Measurements from ENCODE around the gene TDRD3.

TDRD3 gene

DNA sequence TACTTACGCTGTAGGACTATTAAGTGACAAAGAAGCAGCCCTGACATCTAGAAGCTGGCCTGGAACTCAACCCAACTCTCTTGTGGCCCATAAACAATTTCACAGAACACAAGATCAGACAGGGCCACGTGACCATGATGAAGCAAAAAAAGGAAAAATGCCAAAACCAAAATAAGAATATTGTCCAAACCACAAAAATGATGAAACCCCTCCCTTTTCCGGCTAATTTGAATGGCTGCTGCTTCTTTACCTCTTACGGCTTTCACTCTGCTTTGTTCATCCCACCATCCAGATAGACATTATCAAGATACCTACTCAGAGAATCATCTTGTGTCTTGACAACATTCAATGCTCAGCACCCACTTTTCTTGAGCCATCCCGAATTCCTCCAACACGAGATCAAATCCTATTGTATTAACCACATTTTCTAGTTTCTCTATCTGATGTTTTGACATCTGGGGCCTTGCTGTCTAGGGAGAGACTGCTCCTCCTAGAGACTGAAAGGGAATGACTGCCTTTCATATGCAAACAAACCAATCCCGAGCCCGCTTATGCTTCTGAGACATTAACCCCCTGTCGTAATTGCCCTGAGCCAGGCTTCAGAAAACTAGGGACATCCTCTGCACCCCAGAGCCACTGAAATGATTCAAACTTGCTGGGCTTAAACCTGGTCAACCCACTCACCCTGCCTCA is 186.3 kb downstream of the TDRD3 start:
- DNase-seq = no peak

DNA sequence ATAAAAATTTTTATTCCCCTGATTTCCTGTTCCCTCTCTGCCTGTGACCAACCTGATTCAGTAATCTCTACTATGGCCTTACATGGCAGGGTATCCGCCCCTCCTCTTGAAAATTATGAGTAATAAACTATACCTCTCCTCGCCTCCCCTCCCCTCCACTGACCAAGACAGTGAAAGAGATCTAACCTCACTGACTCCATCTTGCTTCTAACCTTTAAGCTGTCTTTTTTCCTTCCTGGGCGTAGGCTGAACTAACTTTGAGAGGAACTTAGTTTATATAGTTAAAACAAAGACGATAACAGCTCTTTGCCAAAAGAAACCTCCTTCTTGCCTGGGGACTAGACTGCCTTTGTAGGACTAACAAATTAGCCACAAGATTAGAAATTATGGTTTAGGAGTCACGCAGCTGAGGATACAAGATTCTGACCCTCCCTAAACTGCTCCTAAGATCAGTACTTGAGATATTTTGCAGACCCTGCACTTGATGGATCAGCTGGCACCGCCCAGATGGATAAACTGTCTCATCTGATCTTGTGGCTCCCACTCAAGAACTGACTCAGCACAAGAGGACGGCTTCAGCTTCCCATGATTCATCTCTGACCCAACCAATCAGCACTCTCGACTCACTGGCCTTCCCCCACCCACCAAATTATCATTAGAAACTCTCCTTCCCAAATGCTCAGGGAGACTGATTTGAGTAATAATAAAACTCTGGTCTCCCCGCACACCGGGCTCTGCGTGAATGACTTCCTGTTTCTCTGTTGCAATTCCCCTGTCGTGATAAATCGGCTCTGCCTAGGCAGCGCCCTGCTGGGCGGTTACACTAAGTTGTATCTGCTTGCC is 187.1 kb downstream of the TDRD3 start:
- no peak for DNase-seq

DNA sequence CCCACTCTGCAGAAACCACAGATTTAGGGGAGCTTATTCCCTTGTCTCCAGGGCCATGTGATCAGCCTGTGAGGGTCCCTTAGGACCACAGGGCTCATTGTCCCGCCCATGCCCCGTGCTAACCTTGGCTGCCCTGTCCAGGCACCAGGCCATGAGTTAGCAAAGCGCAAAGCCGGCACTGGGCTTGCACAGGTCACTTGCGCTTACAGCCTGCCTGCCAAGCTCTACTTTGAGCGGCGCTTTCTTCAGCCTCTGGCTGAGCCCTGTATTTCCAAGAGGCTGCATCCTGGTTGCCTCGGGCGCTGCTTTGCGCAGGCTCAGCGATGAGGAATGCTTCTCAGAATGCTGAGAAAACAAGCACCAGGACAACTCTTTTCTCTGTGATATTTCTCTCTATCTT is 188.0 kb downstream of the TDRD3 start:
- DNase-seq = no peak

DNA sequence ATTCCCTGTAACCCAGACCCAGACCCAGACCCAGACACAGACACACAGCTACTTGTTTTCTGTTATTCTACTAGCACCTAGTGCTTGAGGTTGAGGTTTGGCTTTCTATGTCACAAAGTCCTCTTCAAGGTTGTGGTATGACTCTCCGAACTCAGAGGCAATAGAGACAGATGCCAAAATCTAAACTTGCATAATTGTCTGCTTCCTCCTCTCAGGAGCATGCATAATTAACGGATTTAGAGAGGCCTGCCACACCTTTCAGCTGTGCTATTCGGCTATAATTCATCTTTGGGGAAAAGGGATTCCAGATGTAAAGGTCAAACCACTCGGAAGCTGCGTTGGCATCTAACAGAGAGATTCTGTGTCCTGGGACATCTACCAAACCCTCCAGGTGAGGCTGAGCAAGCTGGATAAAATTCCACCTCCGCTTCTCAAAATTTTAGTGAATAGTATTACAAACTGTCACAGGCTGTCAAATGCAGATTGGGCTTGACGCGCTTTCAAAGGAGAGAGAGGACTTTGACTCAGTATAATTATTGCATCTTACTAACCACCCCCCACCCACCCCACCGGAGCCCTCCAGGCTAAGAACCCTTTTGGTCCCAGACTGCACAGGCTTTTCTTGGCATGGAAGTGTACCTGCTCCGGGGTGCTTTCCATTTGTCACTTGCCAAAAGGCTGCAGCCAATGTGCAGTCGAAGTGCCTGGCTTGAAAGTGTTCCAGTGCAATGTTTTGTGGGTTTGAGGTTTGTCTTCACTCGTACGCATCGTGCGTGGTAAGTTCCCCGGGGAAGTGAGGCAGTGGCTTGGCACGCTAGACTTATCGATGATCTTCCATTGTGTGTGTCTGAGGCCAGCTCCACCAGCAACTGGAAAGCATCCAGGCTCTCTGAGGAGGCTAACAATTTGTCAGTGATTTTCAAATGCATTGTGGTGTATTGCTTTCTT is 194.1 kb downstream of the TDRD3 start:
- DNase-seq = no peak

DNA sequence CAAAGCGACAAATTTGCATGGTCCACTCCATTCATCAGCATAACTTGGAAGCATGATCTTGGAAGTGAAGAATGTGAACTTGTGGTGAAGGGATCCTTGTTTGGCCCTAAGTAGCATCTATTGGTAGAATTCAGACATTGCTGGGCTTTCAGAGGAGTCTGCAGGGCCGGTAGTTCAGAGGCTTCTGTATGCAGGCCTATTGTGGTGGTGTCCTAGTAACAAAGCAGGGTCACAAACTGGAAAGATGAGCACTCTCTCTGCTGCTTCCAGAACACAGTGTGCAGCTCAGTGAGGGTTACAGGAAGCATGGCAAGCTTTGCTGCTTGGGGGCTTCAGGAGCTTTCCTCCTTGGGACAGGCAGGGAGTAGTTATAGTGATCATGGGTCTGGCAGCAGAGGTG is 206.0 kb downstream of the TDRD3 start:
- no peak for DNase-seq

DNA sequence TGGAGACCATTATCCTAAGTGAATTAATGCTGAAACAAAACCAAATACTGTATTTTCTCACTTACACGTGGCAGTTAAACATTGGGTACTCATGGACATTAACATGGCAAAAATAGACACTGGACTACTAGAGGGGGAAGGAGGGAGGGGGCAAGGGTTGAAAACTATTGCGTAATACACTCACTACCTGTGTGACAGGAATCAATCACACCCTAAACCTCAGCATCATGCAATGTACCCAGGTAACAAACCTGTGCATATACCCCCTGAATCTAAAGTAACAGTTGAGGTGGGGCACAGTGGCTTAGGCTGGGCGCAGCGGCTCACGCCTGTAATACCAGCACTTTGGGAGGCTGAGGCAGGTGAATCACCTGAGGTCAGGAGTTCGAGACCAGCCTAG is 207.0 kb downstream of the TDRD3 start:
- no peak for DNase-seq

DNA sequence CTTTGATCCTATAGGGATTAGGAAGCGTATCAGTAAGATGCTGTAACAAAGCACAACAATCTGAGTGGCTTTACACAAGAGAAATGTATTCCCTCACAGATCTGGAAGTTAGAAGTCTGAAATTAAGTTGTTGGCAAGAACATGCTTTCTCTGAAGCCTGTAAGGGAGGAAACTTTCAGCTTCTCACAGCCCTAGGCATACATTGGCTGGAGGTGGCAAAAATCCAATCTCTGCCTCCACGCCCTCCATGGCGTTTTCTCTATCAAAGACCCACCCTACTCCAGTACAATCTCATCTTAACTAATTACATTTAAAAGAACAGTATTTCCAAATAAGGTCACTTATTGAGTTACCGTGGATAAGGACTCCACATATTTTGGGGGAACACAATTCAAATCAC is 211.9 kb downstream of the TDRD3 start:
- no peak for DNase-seq

DNA sequence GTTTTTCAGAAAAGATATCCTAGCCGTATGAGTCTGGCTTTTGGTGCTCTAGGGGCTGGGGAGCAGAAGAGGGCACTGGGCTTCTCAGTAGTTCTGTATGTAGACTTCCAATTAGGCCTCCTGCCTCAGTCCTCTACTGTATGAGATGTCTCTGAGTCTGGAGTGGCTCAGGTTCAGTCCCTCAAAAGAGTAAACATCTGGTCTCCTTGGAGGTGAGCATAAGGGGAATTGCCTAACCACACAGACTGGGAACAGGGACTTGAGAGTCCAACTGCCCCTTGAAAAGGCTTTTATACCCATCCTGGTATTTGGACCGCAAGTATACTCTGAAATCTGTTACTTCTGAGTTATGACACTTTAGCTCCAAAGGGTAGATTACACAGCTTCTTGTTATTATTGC is 214.5 kb downstream of the TDRD3 start:
- no peak for DNase-seq

DNA sequence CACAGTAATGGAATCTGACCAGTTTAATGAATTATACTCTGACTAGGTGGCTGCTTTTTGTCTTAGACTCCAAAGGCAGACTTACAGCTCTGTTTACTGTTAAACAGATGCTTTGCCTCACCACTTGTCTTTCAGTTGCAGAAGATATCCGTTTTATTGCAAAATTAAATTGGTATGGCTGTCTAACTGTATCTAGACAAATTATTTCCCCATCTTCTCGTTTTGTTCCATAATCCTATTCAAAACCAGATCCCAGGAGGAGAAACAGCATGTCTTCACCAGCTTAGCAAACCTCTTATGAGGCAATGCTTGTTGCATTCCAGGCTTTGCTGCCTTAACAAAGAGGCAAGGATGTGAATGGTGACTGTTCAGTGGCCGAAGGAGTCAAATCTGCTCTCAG is 215.6 kb downstream of the TDRD3 start:
- no peak for DNase-seq

DNA sequence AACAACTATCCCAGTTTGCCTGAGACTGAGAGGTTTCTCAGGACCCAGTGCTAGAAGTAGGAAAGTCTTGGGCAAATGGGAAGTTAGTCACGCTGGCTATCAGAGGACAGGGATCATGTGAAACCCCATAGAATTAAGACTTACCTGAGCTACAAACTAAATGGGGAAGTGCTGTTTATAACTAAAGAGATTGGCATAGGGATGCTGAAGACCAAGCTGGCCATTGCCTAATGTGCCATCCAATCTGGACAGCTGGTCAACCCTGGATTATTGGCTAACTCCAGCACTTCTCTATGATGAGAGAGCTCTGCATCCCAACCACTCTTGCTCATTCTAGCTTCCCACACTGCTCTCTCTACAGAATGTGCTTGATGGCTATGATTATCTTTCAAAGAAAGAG is 216.1 kb downstream of the TDRD3 start:
- no peak for DNase-seq

DNA sequence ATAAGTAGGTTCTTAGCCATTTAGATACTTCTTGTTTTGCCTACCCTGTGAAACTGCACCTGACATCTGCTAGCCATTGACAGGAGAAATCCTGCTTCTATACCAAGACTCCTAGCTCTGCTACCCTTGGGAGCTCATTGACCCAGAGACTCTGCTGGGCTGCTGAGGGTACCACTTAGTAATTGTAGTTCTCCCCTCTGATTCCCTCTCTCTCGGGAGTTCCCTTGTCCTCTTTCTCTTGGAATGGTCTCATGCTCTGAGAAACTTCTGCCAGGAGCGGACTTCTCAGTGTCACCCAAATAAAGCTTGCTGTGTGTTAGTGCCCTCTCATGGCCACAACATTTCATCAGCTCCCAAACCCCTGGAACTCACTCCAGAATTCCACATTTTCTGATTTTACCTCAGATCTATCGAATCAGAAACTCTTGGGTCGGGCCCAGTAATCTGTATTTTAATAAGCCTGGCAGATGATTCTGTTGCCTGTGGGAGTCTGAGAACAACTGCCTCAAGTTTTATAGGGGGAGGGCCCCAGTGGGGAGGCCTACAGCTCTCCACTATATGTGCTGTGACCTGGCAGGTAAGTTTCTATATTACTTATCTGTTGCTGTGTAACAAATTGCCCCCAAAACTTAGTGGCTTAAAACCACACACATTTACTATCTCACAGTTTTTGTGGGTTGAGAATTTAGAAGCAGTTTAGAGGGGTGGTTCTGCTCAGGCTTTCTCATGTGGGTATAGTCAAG is 221.1 kb downstream of the TDRD3 start:
- DNase-seq = no peak

DNA sequence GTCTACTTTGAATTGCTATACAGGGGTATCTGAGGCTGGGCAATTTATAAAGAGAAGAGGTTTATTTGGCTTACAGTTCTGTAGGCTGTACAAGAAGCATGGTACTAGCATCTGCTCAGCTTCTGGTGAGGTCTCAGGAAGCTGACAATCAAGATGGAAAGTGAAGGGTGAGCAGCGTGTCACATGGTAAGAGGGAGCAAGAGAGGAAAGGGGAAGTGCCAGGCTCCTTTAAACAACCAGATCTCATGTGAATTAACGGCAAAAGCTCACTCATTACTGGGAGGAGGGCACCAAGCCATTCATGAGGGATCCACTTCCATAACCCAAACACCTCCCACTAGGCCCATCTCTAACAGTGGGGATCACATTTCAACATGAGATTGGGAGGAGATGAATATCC is 222.4 kb downstream of the TDRD3 start:
- DNase-seq = no peak

DNA sequence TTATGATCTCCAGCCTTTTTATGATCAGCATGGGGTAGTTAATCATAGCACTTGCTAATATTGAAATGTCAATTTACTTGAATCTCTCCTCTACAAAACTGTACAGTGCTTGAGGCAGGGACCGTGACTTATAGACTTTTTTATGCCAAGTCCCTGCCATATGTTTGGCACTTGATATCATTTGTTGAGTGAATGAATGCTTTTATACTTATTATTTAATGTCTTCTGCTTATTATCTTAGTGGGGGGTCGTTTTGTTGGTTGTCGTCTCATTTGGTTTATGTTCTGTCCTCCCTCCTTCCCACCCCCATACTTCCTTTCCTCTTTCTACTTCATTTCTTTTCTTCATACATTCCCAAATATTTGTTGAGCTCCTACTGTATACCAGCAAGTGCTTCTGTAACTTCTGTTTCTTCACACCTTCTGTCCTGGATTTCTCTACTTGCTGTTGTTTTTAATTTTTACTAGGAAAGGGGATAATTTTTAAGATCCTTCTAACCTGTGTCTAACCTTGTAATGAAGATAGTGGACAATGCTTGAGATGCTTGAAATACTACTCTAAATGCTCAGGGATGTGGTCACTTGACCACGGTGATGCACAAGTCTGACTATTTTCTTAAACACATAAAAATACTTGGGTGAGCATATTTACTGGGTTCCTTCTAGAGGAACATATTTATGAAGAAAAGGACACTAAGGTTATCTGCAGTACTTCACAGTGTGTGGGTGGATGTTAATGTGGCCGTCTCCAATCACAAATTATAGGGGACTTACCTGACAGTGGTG is 223.8 kb downstream of the TDRD3 start:
- DNase-seq = no peak

DNA sequence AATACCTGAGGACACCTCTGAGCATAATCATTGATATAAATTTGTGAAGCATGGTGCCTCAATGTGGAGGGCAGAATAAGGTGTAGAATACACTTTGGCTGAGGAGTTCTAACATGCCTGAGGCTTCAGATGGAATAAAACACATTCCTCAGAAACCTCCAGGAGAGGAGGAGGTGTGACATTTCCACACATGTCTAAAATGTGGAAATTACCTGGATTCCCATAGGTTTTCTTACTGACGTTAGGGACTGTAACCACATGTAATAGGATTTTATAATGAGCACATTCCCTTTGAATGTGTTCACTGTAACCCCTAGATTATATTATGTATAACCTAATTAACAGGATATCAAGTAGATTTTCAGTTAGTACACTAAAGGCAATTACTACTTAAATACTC is 226.1 kb downstream of the TDRD3 start:
- no peak for DNase-seq
